ENCODE measurements around the gene ZFP90.

The ZFP90 gene

DNA sequence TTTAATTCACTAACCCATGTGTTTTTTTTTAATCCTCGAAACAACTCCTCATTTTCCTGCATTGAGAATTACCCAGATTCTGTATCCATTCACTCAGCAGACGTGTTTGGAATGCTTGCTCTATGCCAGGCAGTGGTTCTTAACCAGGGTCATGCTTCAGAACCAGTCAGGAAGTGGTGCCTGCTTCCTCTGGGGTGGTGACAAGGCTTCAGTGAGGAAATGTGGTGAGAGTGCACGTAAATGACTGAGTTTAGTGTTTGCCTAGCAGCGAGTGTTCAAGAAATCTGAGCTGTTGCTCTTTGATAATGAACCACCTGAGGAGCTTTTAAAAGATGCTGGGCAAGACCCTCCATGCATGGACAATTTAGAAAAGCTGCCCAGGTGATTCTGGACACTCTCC lies 9.9 kb downstream of the ZFP90 start:
- Histone ChIP-seq H3K4me1 (ENCODE audit: control insufficient read depth, insufficient read depth, low read length) (no peaks in the 10 kb centered on the region), H3K4me3 (ENCODE audit: low read depth, low read length) (no peak overlapping the region), H3K36me3 (ENCODE audit: control insufficient read depth in 2 of 2, insufficient read depth in 1 of 2, low read length in 2 of 2) (peaks cover 29 to 74% of the 10 kb centered on the region in 2 experiments; a peak in 2 of 3 replicates), H3K9me3 (ENCODE audit: control insufficient read depth, insufficient read depth, low read depth, low read length) (no peaks in the 10 kb centered on the region), H3K27ac (ENCODE audit: extremely low read depth, low read depth, low read length) (no peak overlapping the region)
- ChIA-PET POLR2A (no interaction called here), CTCF (no interaction called here)
- TF ChIP-seq, protein P1, sequence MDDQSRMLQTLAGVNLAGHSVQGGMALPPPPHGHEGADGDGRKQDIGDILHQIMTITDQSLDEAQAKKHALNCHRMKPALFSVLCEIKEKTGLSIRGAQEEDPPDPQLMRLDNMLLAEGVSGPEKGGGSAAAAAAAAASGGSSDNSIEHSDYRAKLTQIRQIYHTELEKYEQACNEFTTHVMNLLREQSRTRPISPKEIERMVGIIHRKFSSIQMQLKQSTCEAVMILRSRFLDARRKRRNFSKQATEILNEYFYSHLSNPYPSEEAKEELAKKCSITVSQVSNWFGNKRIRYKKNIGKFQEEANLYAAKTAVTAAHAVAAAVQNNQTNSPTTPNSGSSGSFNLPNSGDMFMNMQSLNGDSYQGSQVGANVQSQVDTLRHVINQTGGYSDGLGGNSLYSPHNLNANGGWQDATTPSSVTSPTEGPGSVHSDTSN (CRISPR knock-in tag; IDR thresholded peaks at IDR 0.05): no peak
- no peak for TF ChIP-seq ZNF223 (tag by site-specific recombination; IDR thresholded peaks at IDR 0.05)
- no peak for TF ChIP-seq ZNF292 (tag by site-specific recombination; IDR thresholded peaks at IDR 0.05; ENCODE audit: borderline replicate concordance, low read depth)
- no peak for TF ChIP-seq ZNF664 (tag by site-specific recombination; IDR thresholded peaks at IDR 0.05)
- TF ChIP-seq ZNF184 (tag by site-specific recombination; IDR thresholded peaks at IDR 0.05): no peak
- TF ChIP-seq, protein P2, sequence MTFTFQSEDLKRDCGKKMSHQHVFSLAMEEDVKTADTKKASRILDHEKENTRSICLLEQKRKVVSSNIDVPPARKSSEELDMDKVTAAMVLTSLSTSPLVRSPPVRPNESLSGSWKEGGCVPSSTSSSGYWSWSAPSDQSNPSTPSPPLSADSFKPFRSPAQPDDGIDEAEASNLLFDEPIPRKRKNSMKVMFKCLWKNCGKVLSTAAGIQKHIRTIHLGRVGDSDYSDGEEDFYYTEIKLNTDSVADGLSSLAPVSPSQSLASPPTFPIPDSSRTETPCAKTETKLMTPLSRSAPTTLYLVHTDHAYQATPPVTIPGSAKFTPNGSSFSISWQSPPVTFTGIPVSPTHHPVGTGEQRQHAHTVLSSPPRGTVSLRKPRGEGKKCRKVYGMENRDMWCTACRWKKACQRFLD (tag by site-specific recombination; IDR thresholded peaks at IDR 0.05): no peak
- TF ChIP-seq BCL11B (tag by site-specific recombination; IDR thresholded peaks at IDR 0.05; ENCODE audit: low read depth): no peak
- TF ChIP-seq, protein P3, sequence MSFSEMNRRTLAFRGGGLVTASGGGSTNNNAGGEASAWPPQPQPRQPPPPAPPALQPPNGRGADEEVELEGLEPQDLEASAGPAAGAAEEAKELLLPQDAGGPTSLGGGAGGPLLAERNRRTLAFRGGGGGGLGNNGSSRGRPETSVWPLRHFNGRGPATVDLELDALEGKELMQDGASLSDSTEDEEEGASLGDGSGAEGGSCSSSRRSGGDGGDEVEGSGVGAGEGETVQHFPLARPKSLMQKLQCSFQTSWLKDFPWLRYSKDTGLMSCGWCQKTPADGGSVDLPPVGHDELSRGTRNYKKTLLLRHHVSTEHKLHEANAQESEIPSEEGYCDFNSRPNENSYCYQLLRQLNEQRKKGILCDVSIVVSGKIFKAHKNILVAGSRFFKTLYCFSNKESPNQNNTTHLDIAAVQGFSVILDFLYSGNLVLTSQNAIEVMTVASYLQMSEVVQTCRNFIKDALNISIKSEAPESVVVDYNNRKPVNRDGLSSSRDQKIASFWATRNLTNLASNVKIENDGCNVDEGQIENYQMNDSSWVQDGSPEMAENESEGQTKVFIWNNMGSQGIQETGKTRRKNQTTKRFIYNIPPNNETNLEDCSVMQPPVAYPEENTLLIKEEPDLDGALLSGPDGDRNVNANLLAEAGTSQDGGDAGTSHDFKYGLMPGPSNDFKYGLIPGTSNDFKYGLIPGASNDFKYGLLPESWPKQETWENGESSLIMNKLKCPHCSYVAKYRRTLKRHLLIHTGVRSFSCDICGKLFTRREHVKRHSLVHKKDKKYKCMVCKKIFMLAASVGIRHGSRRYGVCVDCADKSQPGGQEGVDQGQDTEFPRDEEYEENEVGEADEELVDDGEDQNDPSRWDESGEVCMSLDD (tag by site-specific recombination; IDR thresholded peaks at IDR 0.05): no peak
- TF ChIP-seq, protein P4, sequence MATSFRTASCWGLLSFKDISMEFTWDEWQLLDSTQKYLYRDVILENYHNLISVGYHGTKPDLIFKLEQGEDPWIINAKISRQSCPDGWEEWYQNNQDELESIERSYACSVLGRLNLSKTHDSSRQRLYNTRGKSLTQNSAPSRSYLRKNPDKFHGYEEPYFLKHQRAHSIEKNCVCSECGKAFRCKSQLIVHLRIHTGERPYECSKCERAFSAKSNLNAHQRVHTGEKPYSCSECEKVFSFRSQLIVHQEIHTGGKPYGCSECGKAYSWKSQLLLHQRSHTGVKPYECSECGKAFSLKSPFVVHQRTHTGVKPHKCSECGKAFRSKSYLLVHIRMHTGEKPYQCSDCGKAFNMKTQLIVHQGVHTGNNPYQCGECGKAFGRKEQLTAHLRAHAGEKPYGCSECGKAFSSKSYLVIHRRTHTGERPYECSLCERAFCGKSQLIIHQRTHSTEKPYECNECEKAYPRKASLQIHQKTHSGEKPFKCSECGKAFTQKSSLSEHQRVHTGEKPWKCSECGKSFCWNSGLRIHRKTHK (tag by site-specific recombination; IDR thresholded peaks at IDR 0.05): no peak
- no peak for TF ChIP-seq SCRT2 (tag by site-specific recombination; IDR thresholded peaks at IDR 0.05)
- no peak for TF ChIP-seq WT1 (tag by site-specific recombination; IDR thresholded peaks at IDR 0.05)
- no peak for TF ChIP-seq ZNF600 (tag by site-specific recombination; IDR thresholded peaks at IDR 0.05)
- no peak for TF ChIP-seq SETDB1 (IDR thresholded peaks at IDR 0.05; ENCODE audit: insufficient read length, low read length)

DNA sequence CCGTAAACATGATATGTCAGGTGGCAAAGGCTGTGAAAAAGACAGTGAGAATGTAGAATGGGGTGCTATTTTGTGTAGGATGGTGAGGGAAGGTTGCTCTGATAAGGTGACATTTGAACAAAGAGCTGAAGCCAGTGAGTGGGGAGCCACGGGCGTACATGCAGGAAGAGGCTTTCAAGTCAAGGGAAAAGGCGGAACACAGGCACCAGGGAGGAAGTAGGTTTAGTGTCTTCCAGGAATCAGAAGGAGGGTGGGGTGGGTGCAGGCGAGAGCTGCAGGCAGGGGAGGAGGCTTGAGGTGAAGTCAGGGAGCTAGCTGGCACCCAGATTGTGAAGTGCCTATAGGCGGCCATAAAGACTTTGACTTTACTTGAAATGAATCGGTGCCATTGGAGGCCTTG lies 14.1 kb downstream of the ZFP90 start:
- Histone ChIP-seq H3K27ac (ENCODE audit: extremely low read depth, low read depth, low read length) (no peak overlapping the region), H3K36me3 (ENCODE audit: control insufficient read depth in 2 of 2, insufficient read depth in 1 of 2, low read length in 2 of 2) (peaks cover 23 to 85% of the 10 kb centered on the region in 2 experiments; a peak in 2 of 3 replicates), H3K4me1 (ENCODE audit: control insufficient read depth, insufficient read depth, low read length) (no peaks in the 10 kb centered on the region), H3K4me3 (ENCODE audit: low read depth, low read length) (no peak overlapping the region), H3K9me3 (ENCODE audit: control insufficient read depth, insufficient read depth, low read depth, low read length) (no peaks in the 10 kb centered on the region)
- POLR2A ChIA-PET: no interaction called here
- no peak for TF ChIP-seq EGR2 (tag by site-specific recombination; IDR thresholded peaks at IDR 0.05; ENCODE audit: low read depth)
- no peak for TF ChIP-seq ZNF223 (tag by site-specific recombination; IDR thresholded peaks at IDR 0.05)
- TF ChIP-seq, protein P5, sequence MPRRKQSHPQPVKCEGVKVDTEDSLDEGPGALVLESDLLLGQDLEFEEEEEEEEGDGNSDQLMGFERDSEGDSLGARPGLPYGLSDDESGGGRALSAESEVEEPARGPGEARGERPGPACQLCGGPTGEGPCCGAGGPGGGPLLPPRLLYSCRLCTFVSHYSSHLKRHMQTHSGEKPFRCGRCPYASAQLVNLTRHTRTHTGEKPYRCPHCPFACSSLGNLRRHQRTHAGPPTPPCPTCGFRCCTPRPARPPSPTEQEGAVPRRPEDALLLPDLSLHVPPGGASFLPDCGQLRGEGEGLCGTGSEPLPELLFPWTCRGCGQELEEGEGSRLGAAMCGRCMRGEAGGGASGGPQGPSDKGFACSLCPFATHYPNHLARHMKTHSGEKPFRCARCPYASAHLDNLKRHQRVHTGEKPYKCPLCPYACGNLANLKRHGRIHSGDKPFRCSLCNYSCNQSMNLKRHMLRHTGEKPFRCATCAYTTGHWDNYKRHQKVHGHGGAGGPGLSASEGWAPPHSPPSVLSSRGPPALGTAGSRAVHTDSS (tag by site-specific recombination; IDR thresholded peaks at IDR 0.05): no peak
- CTCF ChIA-PET: no interaction called here

All from HEK293 (cell line).